Cerebellar nuclear complex (tissue), 1 donor: ENCODE data around the gene TTC27.
"Not testable (repeated sequence)": the region's sequence is repeated elsewhere in the genome, so short reads cannot be mapped to it uniquely, and the experiment has no call there.

Source experiments
- DNase-seq, 2 experiments: peaks; one replicate each; lab custom pipeline; 2025; lab: John Stamatoyannopoulos, UW

Gene TTC27

DNA sequence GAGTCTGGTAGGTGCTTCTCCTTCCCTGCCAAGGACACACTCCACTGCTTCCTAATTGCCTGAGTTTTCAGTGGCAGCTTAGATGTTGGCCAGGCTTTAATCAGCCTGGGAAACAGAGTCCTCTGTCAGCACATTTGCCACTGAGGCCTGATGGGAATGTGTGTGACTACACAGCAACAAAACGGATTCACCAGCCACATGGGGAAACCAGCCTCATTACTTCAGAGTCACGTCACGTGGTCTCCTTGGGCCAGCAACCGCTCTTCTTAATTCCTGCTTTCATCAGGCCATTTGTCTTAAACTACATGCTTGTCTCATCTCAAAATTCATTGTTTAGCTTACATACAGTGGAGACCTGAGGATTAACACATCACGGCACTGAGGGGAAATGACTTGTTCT is 225.0 kb downstream of the TTC27 start:
- DNase-seq = no peak

DNA sequence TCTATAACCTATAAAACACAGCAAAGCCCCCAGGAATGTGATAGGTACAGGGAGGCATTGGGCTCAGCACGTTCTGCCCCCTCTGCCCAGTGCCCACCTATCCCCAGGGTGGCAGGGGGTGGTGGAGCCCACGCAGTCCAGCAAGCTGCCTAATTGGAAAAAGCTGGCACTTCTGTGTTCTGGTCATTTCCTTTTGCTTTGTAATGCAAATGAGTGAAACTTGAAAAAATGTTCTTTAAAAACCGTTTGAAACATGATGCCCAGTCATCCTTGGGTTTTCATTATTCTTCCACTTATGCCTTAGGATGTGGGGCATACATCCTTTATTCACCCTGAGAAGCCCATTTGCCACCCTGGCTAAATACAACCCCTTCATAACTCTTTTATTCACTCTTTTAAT is 229.0 kb downstream of the TTC27 start:
- DNase-seq = no peak

DNA sequence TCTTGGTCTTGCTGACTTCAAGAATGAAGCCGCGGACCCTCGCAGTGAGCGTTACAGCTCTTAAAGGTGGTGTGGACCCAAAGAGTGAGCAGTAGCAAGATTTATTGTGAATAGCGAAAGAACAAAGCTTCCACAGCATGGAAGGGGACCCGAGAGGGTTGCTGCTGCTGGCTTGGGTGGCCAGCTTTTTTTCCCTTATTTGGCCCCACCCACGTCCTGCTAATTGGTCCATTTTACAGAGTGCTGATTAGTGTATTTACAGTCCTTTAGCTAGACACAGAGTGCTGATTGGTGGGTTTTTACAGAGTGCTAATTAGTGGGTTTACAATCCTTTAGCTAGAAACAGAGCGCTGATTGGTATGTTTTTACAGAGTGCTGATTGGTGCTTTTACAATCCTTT is 230.9 kb downstream of the TTC27 start:
- DNase-seq = no peak

DNA sequence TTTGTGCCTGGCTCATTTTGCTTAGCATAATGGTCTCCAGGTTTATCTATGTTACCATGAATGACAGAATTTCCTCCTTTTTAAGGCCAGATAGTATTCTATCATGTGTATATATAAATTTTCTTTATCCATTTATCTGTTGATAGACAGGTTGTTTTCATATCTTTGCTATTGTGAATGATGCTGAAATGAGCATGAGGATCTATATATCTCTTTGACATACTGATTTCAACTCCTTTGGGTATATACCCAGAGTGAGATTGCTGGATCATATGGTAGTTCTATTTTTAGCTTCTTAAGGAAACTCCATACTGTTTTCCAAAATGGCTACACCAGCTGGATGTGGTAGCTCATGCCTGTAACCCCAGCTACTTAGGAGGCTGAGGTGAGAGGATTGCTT is 232.5 kb downstream of the TTC27 start:
- DNase-seq = no peak

DNA sequence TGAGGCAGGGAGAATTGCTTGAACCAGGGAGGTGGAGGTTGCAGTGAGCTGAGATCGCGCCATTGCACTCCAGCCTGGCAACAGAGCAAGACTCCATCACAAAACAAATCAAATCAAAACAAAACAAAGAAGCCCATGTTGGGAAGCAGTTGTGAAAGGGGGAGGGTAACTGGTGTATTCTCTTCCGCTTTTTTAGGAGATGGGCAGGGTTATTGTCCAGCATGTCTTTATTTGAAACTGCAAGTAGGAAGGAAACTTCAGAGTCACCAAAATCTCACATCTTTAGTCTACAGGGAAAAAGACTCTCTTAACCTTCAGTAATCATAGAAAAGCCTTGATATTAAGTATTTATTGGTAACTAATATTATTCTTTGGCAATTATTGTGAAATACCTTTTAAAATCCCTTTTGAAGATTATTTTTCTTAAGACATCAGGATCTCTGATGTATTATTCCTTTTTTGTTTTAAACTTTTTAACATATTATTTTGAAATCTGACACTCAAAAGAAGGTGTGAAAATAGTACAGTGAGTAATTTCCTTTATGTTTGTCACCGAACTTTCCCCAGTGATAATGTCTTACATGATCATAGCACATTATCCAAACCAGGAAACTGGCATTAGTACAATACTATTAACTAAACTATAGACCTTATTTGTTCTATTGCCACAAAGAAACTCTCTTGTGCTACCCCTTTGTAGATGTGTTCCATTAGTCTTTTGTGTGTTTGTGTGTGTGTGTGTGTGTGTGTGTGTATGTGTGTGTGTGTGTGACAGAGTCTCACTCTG is 234.6 kb downstream of the TTC27 start:
- no peak for DNase-seq

DNA sequence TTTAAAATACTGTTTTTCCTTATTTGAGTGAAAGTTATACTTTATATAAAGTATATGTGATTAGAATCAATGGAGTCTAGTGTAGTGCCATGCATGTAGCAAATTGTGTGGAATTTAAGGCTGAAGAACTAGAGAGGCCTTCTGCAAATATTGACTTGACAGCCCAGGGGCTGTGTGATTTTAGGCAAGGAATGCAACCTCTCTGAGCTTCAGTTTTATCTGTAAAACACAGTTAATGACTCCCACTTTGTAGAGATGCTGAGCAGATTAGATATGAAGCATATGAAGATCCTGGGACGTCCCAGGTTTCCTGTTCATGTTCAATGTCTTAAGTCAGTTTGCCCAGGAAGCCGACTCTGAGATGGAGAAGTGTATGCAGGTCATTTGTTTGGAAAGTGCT is 235.5 kb downstream of the TTC27 start:
- DNase-seq = no peak

DNA sequence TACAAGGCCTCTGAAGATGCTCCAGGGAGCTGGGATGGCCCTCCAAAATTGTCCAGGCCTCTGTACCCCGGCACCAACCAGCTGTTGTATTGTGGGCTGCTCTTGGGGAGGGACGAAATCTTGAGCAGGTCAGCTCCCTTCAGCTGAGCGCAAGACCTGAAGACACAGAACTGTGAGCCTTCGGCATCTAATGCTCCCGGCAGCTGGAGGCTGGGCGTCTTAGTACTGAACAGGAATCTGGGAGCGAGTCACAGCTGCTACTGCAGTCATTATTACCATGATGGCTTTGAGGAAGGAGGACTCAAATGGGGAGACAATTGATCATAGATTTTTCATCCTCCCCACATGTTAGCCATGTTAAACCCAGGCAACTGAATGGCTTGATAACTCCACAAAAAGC is 236.0 kb downstream of the TTC27 start:
- no peak for DNase-seq

DNA sequence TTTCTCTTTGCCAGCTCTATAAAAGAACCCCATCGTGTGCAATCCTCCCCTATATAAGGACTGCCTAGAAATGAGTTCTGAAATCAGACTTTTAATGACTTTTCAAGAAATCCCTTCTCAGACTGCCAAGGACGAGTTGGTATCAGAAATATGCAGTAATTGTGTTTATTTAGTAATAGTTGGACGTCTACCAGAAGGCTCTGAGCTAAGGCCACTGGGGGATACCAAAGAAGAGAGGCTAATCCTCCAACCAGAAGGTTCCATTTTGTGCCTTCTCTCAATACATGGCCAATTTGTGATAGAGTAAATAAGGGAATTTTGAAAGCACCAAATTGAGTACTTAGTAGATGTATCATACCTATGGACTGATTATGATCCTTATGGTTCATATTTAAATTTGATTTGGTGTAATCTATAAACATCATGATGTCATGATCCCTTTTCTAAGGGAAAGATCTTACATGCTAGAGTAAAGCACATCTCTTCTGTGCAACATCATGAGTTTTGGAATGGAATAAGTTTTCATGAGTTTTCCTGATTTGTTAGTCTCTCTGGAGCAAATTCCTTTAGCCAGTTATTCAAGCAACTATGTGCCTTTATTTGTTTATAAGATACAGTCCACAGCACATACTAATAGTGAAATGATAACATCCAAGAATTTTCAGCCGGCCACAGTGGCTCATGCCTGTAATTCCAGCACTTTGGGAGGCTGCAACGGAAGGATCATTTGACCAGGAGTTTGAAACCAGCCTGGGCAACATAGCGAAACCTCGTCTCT is 236.7 kb downstream of the TTC27 start:
- DNase-seq = no peak

DNA sequence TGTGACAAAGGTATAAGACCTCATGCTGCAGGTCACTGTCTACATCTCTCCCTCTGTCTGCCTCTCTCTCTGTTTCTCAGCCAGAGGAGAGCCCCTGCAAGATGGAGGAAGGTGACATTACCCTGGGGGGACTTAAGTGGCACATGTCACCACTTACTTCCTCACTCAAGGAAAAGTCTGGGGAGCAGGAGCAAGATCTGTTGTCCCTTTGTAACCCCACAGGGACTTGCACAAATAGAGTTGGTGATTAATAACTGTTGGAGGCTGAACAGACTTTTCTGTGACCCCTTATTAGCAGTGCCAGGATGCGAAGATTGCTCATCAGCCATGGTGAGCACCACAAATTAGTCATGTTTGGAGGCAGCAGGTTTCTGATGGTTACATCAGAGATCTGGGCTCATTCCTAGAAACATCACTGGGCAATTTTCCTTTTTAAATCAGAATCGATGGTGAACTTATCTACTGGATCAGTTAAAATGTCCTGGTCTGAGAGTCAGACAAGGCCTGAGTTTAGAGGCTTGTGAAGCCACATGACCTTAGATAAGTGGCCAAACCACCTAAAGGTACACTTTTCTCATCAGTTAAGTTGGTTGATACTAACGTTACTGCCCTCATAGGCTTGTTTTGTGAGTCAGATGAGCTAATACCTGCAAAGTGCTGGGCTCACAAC is 237.7 kb downstream of the TTC27 start:
- DNase-seq = no peak

DNA sequence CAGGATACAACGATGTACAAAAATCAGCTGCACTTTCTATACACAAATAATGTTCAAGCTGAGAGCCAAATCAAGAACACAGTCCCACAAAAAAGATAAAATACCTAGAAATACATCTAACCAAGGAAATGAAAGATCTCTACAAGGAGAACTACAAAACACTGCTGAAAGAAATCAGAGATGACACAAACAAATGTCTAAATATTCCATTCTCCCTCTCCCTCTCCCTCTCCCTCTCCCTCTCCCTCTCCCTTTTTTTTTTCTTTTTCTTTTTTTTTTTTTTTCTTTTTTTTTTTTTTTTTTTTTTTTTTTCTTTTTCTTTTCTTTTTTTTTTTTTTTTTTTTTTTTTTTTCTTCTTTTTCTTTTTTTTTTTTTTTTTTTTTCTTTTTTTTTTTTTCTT is 238.6 kb downstream of the TTC27 start:
- not testable (repeated sequence) for DNase-seq
